GM12801 (cell line): ENCODE data around the gene TACC3.

Experiments used
- TF ChIP-seq, protein P1 (sequence below): IDR thresholded peaks from one replicate; pipeline ENCODE4 v1.5.1; 2011; ENCODE audit warnings: control low read depth; ENCODE audit not compliant: insufficient read length; ENCODE audit errors: extremely low read depth

TACC3 gene

DNA sequence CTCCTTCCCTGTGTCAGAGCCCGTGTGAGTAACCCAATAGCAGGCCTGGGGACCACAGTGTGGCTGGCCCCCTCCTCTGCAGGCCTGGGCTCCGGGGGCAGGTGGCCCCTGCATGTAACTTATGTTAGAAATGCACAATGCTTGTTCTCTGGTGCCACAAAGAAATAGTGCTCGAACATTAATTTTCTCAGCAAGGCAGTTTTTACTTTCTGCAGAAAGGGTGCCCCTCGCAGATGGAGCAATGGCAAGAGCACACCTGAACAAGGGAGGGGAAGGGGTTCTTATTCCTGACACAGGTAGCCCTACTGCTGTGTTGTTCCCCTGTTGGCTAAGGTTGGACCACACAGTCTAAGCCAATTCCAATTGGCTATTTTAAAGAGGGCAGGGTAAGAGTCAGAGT lies 17.1 kb downstream of the TACC3 start:
- TF ChIP-seq, protein P1, sequence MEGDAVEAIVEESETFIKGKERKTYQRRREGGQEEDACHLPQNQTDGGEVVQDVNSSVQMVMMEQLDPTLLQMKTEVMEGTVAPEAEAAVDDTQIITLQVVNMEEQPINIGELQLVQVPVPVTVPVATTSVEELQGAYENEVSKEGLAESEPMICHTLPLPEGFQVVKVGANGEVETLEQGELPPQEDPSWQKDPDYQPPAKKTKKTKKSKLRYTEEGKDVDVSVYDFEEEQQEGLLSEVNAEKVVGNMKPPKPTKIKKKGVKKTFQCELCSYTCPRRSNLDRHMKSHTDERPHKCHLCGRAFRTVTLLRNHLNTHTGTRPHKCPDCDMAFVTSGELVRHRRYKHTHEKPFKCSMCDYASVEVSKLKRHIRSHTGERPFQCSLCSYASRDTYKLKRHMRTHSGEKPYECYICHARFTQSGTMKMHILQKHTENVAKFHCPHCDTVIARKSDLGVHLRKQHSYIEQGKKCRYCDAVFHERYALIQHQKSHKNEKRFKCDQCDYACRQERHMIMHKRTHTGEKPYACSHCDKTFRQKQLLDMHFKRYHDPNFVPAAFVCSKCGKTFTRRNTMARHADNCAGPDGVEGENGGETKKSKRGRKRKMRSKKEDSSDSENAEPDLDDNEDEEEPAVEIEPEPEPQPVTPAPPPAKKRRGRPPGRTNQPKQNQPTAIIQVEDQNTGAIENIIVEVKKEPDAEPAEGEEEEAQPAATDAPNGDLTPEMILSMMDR, result no peak

DNA sequence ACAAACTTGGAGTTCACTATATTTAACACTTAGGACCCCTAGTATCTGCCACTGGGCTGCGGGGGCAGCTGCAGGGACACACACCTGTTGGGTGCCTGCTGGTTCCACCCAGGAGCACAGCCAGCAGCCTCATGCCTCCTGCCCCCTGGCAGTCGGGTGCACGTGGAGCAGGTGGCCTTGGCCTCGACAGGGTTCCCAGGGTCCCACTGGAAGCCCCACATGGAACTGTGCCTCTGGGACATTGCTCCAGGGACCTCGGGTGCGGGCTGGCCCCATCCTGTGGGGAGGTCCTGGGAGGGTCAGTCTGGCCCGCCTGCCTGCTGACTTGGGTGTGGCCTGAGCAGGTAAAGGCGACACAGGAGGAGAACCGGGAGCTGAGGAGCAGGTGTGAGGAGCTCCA lies 18.0 kb downstream of the TACC3 start:
- TF ChIP-seq, protein P1, result no peak

- TF ChIP-seq, protein P1, result no peak
These were observed 18.8 kb downstream of the TACC3 start for GRCh38 chr4:1740021-1740545.

GRCh38 chr4:1741208-1741607 lies 19.9 kb downstream of the TACC3 start:
- TF ChIP-seq, protein P1, result no peak

DNA sequence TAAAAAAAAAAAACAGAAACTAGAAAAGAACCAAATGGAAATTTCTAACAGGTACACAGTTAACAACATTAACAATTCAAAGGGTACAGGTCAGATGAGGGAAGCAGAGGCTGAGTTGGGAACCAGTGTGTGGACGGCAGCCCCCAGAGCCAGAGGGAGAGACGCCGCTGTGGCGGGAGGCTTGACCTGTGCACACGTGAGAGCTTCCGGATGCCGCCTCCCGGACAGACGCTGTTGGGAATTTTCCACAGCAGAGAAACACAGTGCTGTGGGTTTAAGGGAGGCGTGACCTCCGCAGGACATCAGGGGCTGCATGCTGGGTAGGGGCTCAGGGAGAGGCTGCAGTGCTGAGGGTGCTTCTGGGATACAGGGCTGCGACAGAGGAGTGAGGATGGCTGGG lies 22.2 kb downstream of the TACC3 start:
- TF ChIP-seq, protein P1, result no peak

DNA sequence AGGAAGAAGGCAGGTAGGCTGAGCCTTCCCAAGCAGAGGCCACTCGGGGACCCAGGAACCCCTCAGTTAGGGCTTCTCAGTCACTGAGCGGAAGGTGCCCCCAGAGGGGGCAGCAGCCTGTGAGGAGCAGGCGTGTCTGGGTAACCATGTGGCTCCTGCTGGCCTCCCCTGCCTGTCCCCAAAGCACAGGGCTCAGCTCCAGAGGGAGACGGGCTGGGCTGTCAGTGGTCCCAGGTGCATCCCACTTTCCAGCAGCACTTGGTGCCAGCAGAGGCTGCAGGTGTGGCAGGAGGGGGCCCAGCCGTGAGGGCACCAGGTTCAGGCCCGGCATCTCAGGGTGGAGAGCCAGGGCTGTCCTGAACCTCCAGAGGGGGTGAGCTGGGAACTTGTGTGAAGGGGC lies 22.7 kb downstream of the TACC3 start:
- TF ChIP-seq, protein P1, result no peak

DNA sequence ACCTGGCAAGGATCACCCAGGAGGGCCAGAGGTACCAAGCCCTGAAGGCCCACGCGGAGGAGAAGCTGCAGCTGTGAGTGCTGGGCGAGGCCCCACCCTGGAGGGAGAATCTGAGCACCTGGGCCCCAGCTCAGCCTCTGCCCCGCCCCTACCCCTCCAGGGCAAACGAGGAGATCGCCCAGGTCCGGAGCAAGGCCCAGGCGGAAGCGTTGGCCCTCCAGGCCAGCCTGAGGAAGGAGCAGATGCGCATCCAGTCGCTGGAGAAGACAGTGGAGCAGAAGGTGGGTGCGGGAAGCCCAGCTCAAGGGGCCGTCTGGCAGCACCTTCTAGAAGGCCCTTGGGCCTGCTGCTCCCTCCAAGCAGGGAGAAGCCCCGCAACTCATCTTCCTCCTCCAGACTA lies 23.2 kb downstream of the TACC3 start:
- TF ChIP-seq, protein P1, result no peak

GRCh38 chr4:1745165-1745564 lies 23.8 kb downstream of the TACC3 start:
- TF ChIP-seq, protein P1, result no peak
